IMR-90 (cell line): ENCODE data around the gene WDR90. TPM values are rescaled to one million over a fixed set of nuclear protein-coding genes. Genes with fewer than 3 reads are reported as not detected.
A peak's percentile ranks its signal among the peaks of the same experiment; 100 is the strongest.

ENCODE experiments used
- ATAC-seq: fragments of 200-7000 bp; cut with Tn5 transposase; 2 replicates; pipeline ENCODE4 v1.9.1; 2020; ENCODE audit warnings: low read depth, mild to moderate bottlenecking, moderate library complexity
- BruUV-seq: library from RNA; stranded (reverse); fragments of 400-500 nt; replicated peaks from 2 replicates; lab custom pipeline; 2021; lab: Mats Ljungman, UMichigan
- CTCF ChIA-PET: fragments of 300-600 bp; formaldehyde crosslinking; extraction: SDS; loops from one replicate; lab custom pipeline; 2021; ENCODE audit warnings: antibody characterized with exemption; lab: Yijun Ruan, JAX
- POLR2A ChIA-PET: fragments of 300-600 bp; sonication (Branson Sonifier 250); formaldehyde crosslinking; loops from one replicate; lab custom pipeline; 2022; ENCODE audit warnings: antibody characterized with exemption; ENCODE audit not compliant: unreplicated experiment; lab: Charles Lee
- DNase-seq: peaks from one replicate; pipeline ENCODE4 v3.0.0; 2013
- H2AFZ ChIP-seq: replicated peaks from 2 replicates; pipeline ENCODE3; 2013; ENCODE audit warnings: low read length, mild to moderate bottlenecking; ENCODE audit not compliant: poor library complexity
- H2AK5ac ChIP-seq: 2 replicates; pipeline ENCODE4 v1.6.1; 2013; ENCODE audit warnings: low read depth, low read length, inconsistent platforms
- H2AK9ac ChIP-seq: replicated peaks from 2 replicates; pipeline ENCODE3; 2013; ENCODE audit warnings: mild to moderate bottlenecking, low read depth, low read length, moderate library complexity; ENCODE audit not compliant: poor library complexity
- H2BK120ac ChIP-seq: 2 replicates; pipeline ENCODE4 v1.6.1; 2013; ENCODE audit warnings: low read depth, low read length, inconsistent platforms
- H2BK15ac ChIP-seq: 3 replicates; pipeline ENCODE4 v1.6.1; 2013; ENCODE audit warnings: low read depth, low read length, inconsistent platforms
- H2BK20ac ChIP-seq: 2 replicates; pipeline ENCODE4 v1.6.1; 2013; ENCODE audit warnings: low read depth, mild to moderate bottlenecking, inconsistent platforms, low read length, moderate library complexity
- H2BK5ac ChIP-seq: 2 replicates; pipeline ENCODE4 v1.6.1; 2013; ENCODE audit warnings: mild to moderate bottlenecking, low read depth, low read length, inconsistent platforms; ENCODE audit not compliant: poor library complexity, severe bottlenecking
- H3K14ac ChIP-seq: replicated peaks from 2 replicates; pipeline ENCODE4 v1.6.1; 2013; ENCODE audit warnings: low read depth, low read length, inconsistent platforms
- H3K18ac ChIP-seq: 2 replicates; pipeline ENCODE4 v1.6.1; 2013; ENCODE audit warnings: low read depth, low read length, control low read depth
- H3K23ac ChIP-seq: 2 replicates; pipeline ENCODE4 v1.6.1; 2013; ENCODE audit warnings: low read depth, low read length, inconsistent platforms
- H3K27ac ChIP-seq: 2 replicates; pipeline ENCODE4 v1.5.1; 2013; ENCODE audit warnings: mild to moderate bottlenecking, control low read depth, low read length; ENCODE audit not compliant: insufficient read depth
- H3K27me3 ChIP-seq: 2 replicates; pipeline ENCODE4 v1.6.1; 2013; ENCODE audit warnings: low read length; ENCODE audit not compliant: control insufficient read depth, insufficient read depth
- H3K36me3 ChIP-seq: 2 replicates; pipeline ENCODE4 v1.6.1; 2013; ENCODE audit warnings: low read length, mixed read lengths; ENCODE audit not compliant: control insufficient read depth, insufficient read depth
- H3K4ac ChIP-seq: 2 replicates; pipeline ENCODE4 v1.6.1; 2013; ENCODE audit warnings: low read depth, low read length, inconsistent platforms
- H3K4me1 ChIP-seq: 2 replicates; pipeline ENCODE4 v1.6.1; 2013; ENCODE audit warnings: low read length, mixed read lengths; ENCODE audit not compliant: control insufficient read depth, insufficient read depth
- H3K4me2 ChIP-seq: 2 replicates; pipeline ENCODE4 v1.6.1; 2013; ENCODE audit warnings: low read depth, mild to moderate bottlenecking, control low read depth, low read length, moderate library complexity
- H3K4me3 ChIP-seq: 2 replicates; pipeline ENCODE4 v1.5.1; 2013; ENCODE audit warnings: low read depth, mild to moderate bottlenecking, control low read depth, low read length, moderate library complexity; ENCODE audit not compliant: insufficient read depth
- H3K56ac ChIP-seq: 2 replicates; pipeline ENCODE4 v1.6.1; 2013; ENCODE audit warnings: low read length, inconsistent platforms; ENCODE audit not compliant: insufficient read depth; ENCODE audit errors: extremely low read depth
- H3K79me1 ChIP-seq, 2 experiments: 2 replicates each; pipeline ENCODE4 v1.6.1; 2013; ENCODE audit warnings: low read length in 2 of 2, inconsistent platforms in 1 of 2, low read depth in 1 of 2
- H3K9ac ChIP-seq: 2 replicates; pipeline ENCODE4 v1.6.1; 2013; ENCODE audit warnings: low read depth, low read length, control low read depth
- H3K9me1 ChIP-seq: 2 replicates; pipeline ENCODE4 v1.6.1; 2013; ENCODE audit warnings: low read length, inconsistent platforms; ENCODE audit not compliant: insufficient read depth
- H3K9me3 ChIP-seq: 2 replicates; pipeline ENCODE4 v1.6.1; 2013; ENCODE audit warnings: low read length; ENCODE audit not compliant: control insufficient read depth, insufficient read depth
- H4K20me1 ChIP-seq: 2 replicates; pipeline ENCODE4 v1.6.1; 2013; ENCODE audit warnings: low read length, inconsistent platforms; ENCODE audit not compliant: insufficient read depth
- H4K5ac ChIP-seq: 2 replicates; pipeline ENCODE4 v1.6.1; 2013; ENCODE audit warnings: mild to moderate bottlenecking, low read depth, low read length, control low read depth
- H4K8ac ChIP-seq, 2 experiments: 2 replicates each; pipeline ENCODE4 v1.6.1; 2013; ENCODE audit warnings: low read depth in 2 of 2, low read length in 2 of 2, control low read depth in 1 of 2, inconsistent platforms in 1 of 2
- H4K91ac ChIP-seq: 2 replicates; pipeline ENCODE4 v1.6.1; 2013; ENCODE audit warnings: low read depth, low read length, inconsistent platforms; ENCODE audit not compliant: insufficient read depth
- BHLHE40 ChIP-seq: fragments of 150-350 bp; IDR thresholded peaks from 2 replicates; pipeline ENCODE4 v1.6.1; 2016; ENCODE audit warnings: mild to moderate bottlenecking, low read depth, low read length
- CHD1 ChIP-seq: IDR thresholded peaks from 2 replicates; pipeline ENCODE4 v1.6.1; 2012; ENCODE audit warnings: low read depth, low read length, improper control_type of control experiment
- CTCF ChIP-seq: conservative IDR thresholded peaks from 2 replicates; pipeline ENCODE4 v1.5.1; 2012; ENCODE audit warnings: mild to moderate bottlenecking, low read depth, low read length, improper control_type of control experiment
- ELK1 ChIP-seq: fragments of 150-350 bp; IDR thresholded peaks from 2 replicates; pipeline ENCODE4 v1.6.1; 2016; ENCODE audit warnings: low read depth, mild to moderate bottlenecking, low read length, moderate library complexity, borderline replicate concordance
- MAFK ChIP-seq: IDR thresholded peaks from 2 replicates; pipeline ENCODE4 v1.6.1; 2012; ENCODE audit warnings: low read depth, low read length, improper control_type of control experiment
- MAZ ChIP-seq: IDR thresholded peaks from 2 replicates; pipeline ENCODE4 v1.6.1; 2012; ENCODE audit warnings: low read depth, mild to moderate bottlenecking, low read length, improper control_type of control experiment, moderate library complexity, borderline replicate concordance
- MXI1 ChIP-seq: IDR thresholded peaks from 2 replicates; pipeline ENCODE4 v1.6.1; 2012; ENCODE audit warnings: low read depth, mild to moderate bottlenecking, low read length, moderate library complexity, borderline replicate concordance
- NFE2L2 ChIP-seq: fragments of 150-350 bp; IDR thresholded peaks from 2 replicates; pipeline ENCODE4 v1.6.1; 2016; ENCODE audit warnings: low read depth, mild to moderate bottlenecking, low read length
- POLR2A ChIP-seq: IDR thresholded peaks from 2 replicates; pipeline ENCODE4 v1.6.1; 2012; ENCODE audit warnings: mild to moderate bottlenecking, low read depth, low read length
- RAD21 ChIP-seq: IDR thresholded peaks from 2 replicates; pipeline ENCODE4 v1.6.1; 2012; ENCODE audit warnings: low read length, improper control_type of control experiment
- RCOR1 ChIP-seq: IDR thresholded peaks from 2 replicates; pipeline ENCODE4 v1.6.1; 2012; ENCODE audit warnings: mild to moderate bottlenecking, low read length, improper control_type of control experiment; ENCODE audit not compliant: insufficient replicate concordance
- SMC3 ChIP-seq: fragments of 150-350 bp; IDR thresholded peaks from 2 replicates; pipeline ENCODE4 v1.6.1; 2016; ENCODE audit warnings: low read depth, mild to moderate bottlenecking, antibody characterized with exemption, low read length, moderate library complexity
- USF2 ChIP-seq: fragments of 150-350 bp; IDR thresholded peaks from 2 replicates; pipeline ENCODE4 v1.6.1; 2017; ENCODE audit warnings: mild to moderate bottlenecking, antibody characterized with exemption, low read length, low read depth
- WGBS, 2 experiments: methylation state at CpG; one replicate each; pipeline versions ENCODE4 v1.1.5 to v1.1.7; 2013; ENCODE audit warnings: missing lambda C conversion rate in 2 of 2; ENCODE audit not compliant: insufficient read length in 1 of 2; ENCODE audit errors: extremely low coverage in 2 of 2; 5-methylcytosine and 5-hydroxymethylcytosine counted together
- dilution Hi-C: fragments of 300-500 bp; cut with HindIII; formaldehyde crosslinking; loops from one replicate; pipeline ENCODE4 v1.14.3; 2018; ENCODE audit warnings: low sequenced_read_pairs; ENCODE audit not compliant: unreplicated experiment
- in situ Hi-C: fragments of 300-500 bp; cut with MboI; formaldehyde crosslinking; loops from 3 replicates; pipeline ENCODE4 v1.14.3; 2019; ENCODE audit warnings: low sequenced_read_pairs, inconsistent platforms, mixed read lengths
- intact Hi-C: fragments of 100-400 bp; cut with micrococcal nuclease; formaldehyde crosslinking; loops from 2 replicates; pipeline ENCODE4 v1.10.0; 2022
- polyA plus RNA-seq, 3 experiments: library from polyadenylated mRNA; depleted of rRNA; stranded (reverse); fragments of >200 nt; gene quantifications; 2 replicates each; pipeline ENCODE4 v1.2.3, GENCODE V29; 2012; ENCODE audit warnings: low replicate concordance in 1 of 3
- total RNA-seq: library from RNA; depleted of rRNA; stranded (reverse); fragments of >200 nt; gene quantifications from 2 replicates; pipeline ENCODE4 v1.2.3, GENCODE V29; 2012

The WDR90 gene
- total and polyA plus RNA-seq, 2 of the 4 experiments (the other 2 are of a cell fraction), result 1.4 to 18.7 TPM

- H4K5ac ChIP-seq, result peak overlapping the region; percentile 51
- no peaks in the 10 kb centered on the region for H3K27me3 ChIP-seq
- no peaks in the 10 kb centered on the region for H3K9me3 ChIP-seq
- H3K23ac ChIP-seq, result no peak overlapping the region
- peak overlapping the region; percentile 56; the same call in 1 of the 3 replicates for H2BK15ac ChIP-seq
- intact Hi-C loops (loop anchor here (1.0 kb wide), 1 partner anchor 9 kb away; the partner anchor contains the start of gene METTL26), dilution Hi-C loops (no loop called here), in situ Hi-C loops (no loop called here)
- peaks cover 4% of the 10 kb centered on the region; the same call in 1 of the 2 replicates for H3K9me1 ChIP-seq
- H2BK20ac ChIP-seq, result no peak overlapping the region; the same call in 1 of the 2 replicates
- H2AFZ ChIP-seq, result no peak overlapping the region
- WGBS, 2 experiments, result 87% methylated on average over 33 of the region's 50 CpGs; no CpG with 5 or more reads in 1 of the 2 experiments
- peak overlapping the region; percentile 20; the same call in 1 of the 2 replicates for H3K14ac ChIP-seq
- ChIA-PET CTCF (no interaction called here), POLR2A (no interaction called here)
- peaks cover 6 to 38% of the 10 kb centered on the region in 2 experiments; a peak in 2 of 4 replicates for H3K79me1 ChIP-seq
- peak overlapping the region; percentile 53 for H4K91ac ChIP-seq
- DNase-seq (no peak), ATAC-seq (no peak)
- H3K18ac ChIP-seq, result 0 out of 2 replicates have a peak overlapping the region, but pooled peaks have one; percentile 10
- H3K56ac ChIP-seq, result no peak overlapping the region
- no peak overlapping the region for H3K4me3 ChIP-seq
- no peak overlapping the region for H3K9ac ChIP-seq
- peak overlapping the region; percentile 72 for H2BK120ac ChIP-seq
- peak overlapping the region; percentile 69 for H3K4ac ChIP-seq
- BruUV-seq, result no TSS peak
- peak overlapping the region; percentile 80 for H2BK5ac ChIP-seq
- H2AK9ac ChIP-seq, result peak overlapping the region; percentile 80
- peak overlapping the region; percentile 94 for H2AK5ac ChIP-seq
- H3K4me1 ChIP-seq, result peaks cover 25% of the 10 kb centered on the region
- peaks cover 7% of the 10 kb centered on the region; the same call in 1 of the 2 replicates for H3K36me3 ChIP-seq
- H4K20me1 ChIP-seq, result 0 out of 2 replicates have a peak, but pooled peaks cover 3% of the 10 kb centered on the region
- TF ChIP-seq NFE2L2 (no peak), RCOR1 (no peak), MAZ (no peak), MXI1 (no peak), CTCF (no peak), BHLHE40 (no peak), CHD1 (no peak), RAD21 (no peak), USF2 (no peak), POLR2A (no peak), SMC3 (no peak), ELK1 (no peak), MAFK (no peak)
- peak overlapping the region in 1 of 2 experiments; percentile 63; a peak in 1 of 4 replicates for H4K8ac ChIP-seq
- peak overlapping the region; percentile 56 for H3K27ac ChIP-seq
- H3K4me2 ChIP-seq, result no peak overlapping the region
These were observed 21.5 kb upstream of the WDR90 start for GRCh38 chr16:627454-628239.
